GM12892 (cell line): ENCODE measurements around the gene SAMD4A.

ENCODE experiments used
- POLR2A ChIP-seq: IDR thresholded peaks from 2 replicates; pipeline ENCODE4 v1.6.1; 2011; ENCODE audit warnings: low read depth, low read length, control low read depth
- POLR2AphosphoS5 ChIP-seq: IDR thresholded peaks from 2 replicates; pipeline ENCODE4 v1.6.1; 2011; ENCODE audit warnings: low read depth, low read length, control low read depth
- TAF1 ChIP-seq: IDR thresholded peaks from 2 replicates; pipeline ENCODE4 v1.6.1; 2011; ENCODE audit warnings: low read depth, mild to moderate bottlenecking, control low read depth, low read length, borderline replicate concordance

DNA sequence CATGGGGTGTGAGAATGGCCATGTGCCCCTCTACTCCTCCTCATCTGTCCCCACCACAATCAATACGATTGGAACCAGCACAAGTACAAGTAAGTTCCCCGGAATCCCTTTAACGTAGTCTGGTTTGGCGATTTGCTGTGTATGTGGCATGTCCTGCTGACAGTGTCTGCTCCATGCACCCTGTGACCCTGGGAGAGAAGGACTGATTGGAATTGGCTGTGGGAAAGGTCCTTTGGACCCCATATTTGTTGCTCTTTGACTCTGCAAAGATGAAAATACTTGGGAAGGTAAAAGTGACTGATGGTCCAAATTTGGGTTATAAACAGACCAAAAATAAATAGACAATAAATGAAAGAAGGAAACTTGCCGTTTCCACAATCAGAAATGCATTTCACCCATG is 135.6 kb downstream of the SAMD4A start:
- TF ChIP-seq POLR2AphosphoS5 = no peak
- no peak for TF ChIP-seq POLR2A
- TF ChIP-seq TAF1 = no peak
